ENCODE measurements around the gene CGB2. TPM values are rescaled to one million over a fixed set of nuclear protein-coding genes. Genes with fewer than 3 reads are reported as not detected.

Gene CGB2
- total and polyA plus RNA-seq, 2 donors from 2014 or later = not detected

GRCh38 chr19:49067554-49067953, 35.9 kb downstream of the CGB2 start:
- H3K9me3 ChIP-seq (ENCODE audit: control insufficient read depth in 2 of 3, insufficient read depth in 1 of 3, low read length in 3 of 3) = no peaks in the 10 kb centered on the region
- no peak overlapping the region for H3K9ac ChIP-seq (ENCODE audit: low read length in 3 of 3)
- no peak for TF ChIP-seq CTCF (IDR thresholded peaks at IDR 0.05; ENCODE audit: borderline replicate concordance, extremely low read depth, insufficient read depth)
- peaks cover 2% of the 10 kb centered on the region for H3K27me3 ChIP-seq (ENCODE audit: control insufficient read depth, insufficient read depth, low read length)
- H3K27ac ChIP-seq (ENCODE audit: low read depth in 2 of 2, low read length in 2 of 2) = no peak overlapping the region
- H3K4me1 ChIP-seq (ENCODE audit: control insufficient read depth in 2 of 3, insufficient read depth in 2 of 3, low read depth in 1 of 3, low read length in 3 of 3) = no peaks in the 10 kb centered on the region
- H3K36me3 ChIP-seq (ENCODE audit: control insufficient read depth in 2 of 3, insufficient read depth in 3 of 3, low read length in 3 of 3) = no peaks in the 10 kb centered on the region
- intact Hi-C loops (cut with DNase I) = no loop called here
- no peak overlapping the region for H3K4me3 ChIP-seq (ENCODE audit: low read length in 3 of 3)
- FAIRE-seq (no peak), DNase-seq (no peak)

- peaks cover 10% of the 10 kb centered on the region for H3K27me3 ChIP-seq (ENCODE audit: control insufficient read depth, insufficient read depth, low read length)
- H3K4me3 ChIP-seq (ENCODE audit: low read length in 3 of 3) = peak overlapping the region in 1 of 3 donors; percentile 2
- FAIRE-seq (no peak), DNase-seq (no peak)
- no peak overlapping the region for H3K27ac ChIP-seq (ENCODE audit: low read depth in 2 of 2, low read length in 2 of 2)
- intact Hi-C loops (cut with DNase I) = no loop called here
- no peaks in the 10 kb centered on the region for H3K4me1 ChIP-seq (ENCODE audit: control insufficient read depth in 2 of 3, insufficient read depth in 2 of 3, low read depth in 1 of 3, low read length in 3 of 3)
- no peak for TF ChIP-seq CTCF (IDR thresholded peaks at IDR 0.05; ENCODE audit: borderline replicate concordance, extremely low read depth, insufficient read depth)
- H3K36me3 ChIP-seq (ENCODE audit: control insufficient read depth in 2 of 3, insufficient read depth in 3 of 3, low read length in 3 of 3) = no peaks in the 10 kb centered on the region
- H3K9ac ChIP-seq (ENCODE audit: low read length in 3 of 3) = no peak overlapping the region
- no peaks in the 10 kb centered on the region for H3K9me3 ChIP-seq (ENCODE audit: control insufficient read depth in 2 of 3, insufficient read depth in 1 of 3, low read length in 3 of 3)
Observed at GRCh38 chr19:49069026-49069425, 37.3 kb downstream of the CGB2 start.

GRCh38 chr19:49070416-49070815, 38.7 kb downstream of the CGB2 start:
- Histone ChIP-seq H3K4me1 (ENCODE audit: control insufficient read depth in 2 of 3, insufficient read depth in 2 of 3, low read depth in 1 of 3, low read length in 3 of 3) (no peaks in the 10 kb centered on the region), H3K4me3 (ENCODE audit: low read length in 3 of 3) (no peak overlapping the region), H3K27me3 (ENCODE audit: control insufficient read depth, insufficient read depth, low read length) (peaks cover 11% of the 10 kb centered on the region), H3K9ac (ENCODE audit: low read length in 3 of 3) (no peak overlapping the region), H3K9me3 (ENCODE audit: control insufficient read depth in 2 of 3, insufficient read depth in 1 of 3, low read length in 3 of 3) (no peaks in the 10 kb centered on the region), H3K27ac (ENCODE audit: low read depth in 2 of 2, low read length in 2 of 2) (no peak overlapping the region), H3K36me3 (ENCODE audit: control insufficient read depth in 2 of 3, insufficient read depth in 3 of 3, low read length in 3 of 3) (no peaks in the 10 kb centered on the region)
- no peak for FAIRE-seq
- DNase-seq = no peak
- intact Hi-C loops (cut with DNase I) = no loop called here
- TF ChIP-seq CTCF (IDR thresholded peaks at IDR 0.05; ENCODE audit: borderline replicate concordance, extremely low read depth, insufficient read depth) = no peak

Data from kidney (tissue), 14 donors.